GM19468 (cell line): Measurements from ENCODE around the gene ADAMTSL2.

ENCODE experiments used
- ATAC-seq: cut with Tn5 transposase; IDR thresholded peaks from one replicate; pipeline ENCODE4 v1.9.1; 2021; ENCODE audit warnings: mild to moderate bottlenecking, moderate library complexity, moderate number of reproducible peaks; ENCODE audit not compliant: unreplicated experiment; ENCODE audit errors: extremely low read depth

Gene ADAMTSL2

GRCh38 chr9:133534346-133535291 is at the start of gene ADAMTSL2:
TSS of gene ADAMTSL2 (plus strand) at chr9:133534704. CDS start at chr9:133536713, 2,009 bp downstream.
- ATAC-seq, result no peak

- no peak for ATAC-seq
Measured at GRCh38 chr9:133485531-133486260, 48.8 kb upstream of the ADAMTSL2 start.

GRCh38 chr9:133487331-133487725 is 47.2 kb upstream of the ADAMTSL2 start:
- no peak for ATAC-seq

- ATAC-seq, result no peak
Measured at GRCh38 chr9:133488686-133489252, 45.7 kb upstream of the ADAMTSL2 start.

GRCh38 chr9:133489253-133490190 is 45.0 kb upstream of the ADAMTSL2 start:
- ATAC-seq, result no peak

- no peak for ATAC-seq
Measured at GRCh38 chr9:133490201-133490681, 44.3 kb upstream of the ADAMTSL2 start.

GRCh38 chr9:133490865-133491655 is 43.4 kb upstream of the ADAMTSL2 start:
- ATAC-seq, result no peak

- ATAC-seq, result no peak
Measured at GRCh38 chr9:133491656-133491925, 42.9 kb upstream of the ADAMTSL2 start.

- no peak for ATAC-seq
Measured at GRCh38 chr9:133492061-133493021, 42.2 kb upstream of the ADAMTSL2 start.

- no peak for ATAC-seq
Measured at GRCh38 chr9:133493428-133493827, 41.1 kb upstream of the ADAMTSL2 start.

- ATAC-seq, result no peak
Measured at GRCh38 chr9:133493845-133494540, 40.5 kb upstream of the ADAMTSL2 start.

GRCh38 chr9:133494636-133495326 is 39.7 kb upstream of the ADAMTSL2 start:
- ATAC-seq, result no peak

- no peak for ATAC-seq
Measured at GRCh38 chr9:133495327-133496293, 38.9 kb upstream of the ADAMTSL2 start.

- no peak for ATAC-seq
Measured at GRCh38 chr9:133496861-133497842, 37.4 kb upstream of the ADAMTSL2 start.
